OCI-LY3 (cell line): ENCODE data around the gene NPPB.

Source experiments
- CTCF ChIP-seq: fragments of 200-600, 300-600 bp; sonication (generic); IDR thresholded peaks from 2 replicates; pipeline ENCODE4 v1.5.1; 2014; ENCODE audit warnings: antibody characterized with exemption, low read length, low read depth
- EZH2phosphoT487 ChIP-seq: fragments of 200-600 bp; shearing (Covaris generic); IDR thresholded peaks from 2 replicates; pipeline ENCODE4 v1.6.1; 2018; ENCODE audit warnings: antibody characterized with exemption, mixed run types, low read depth

GRCh38 chr1:11893907-11894251, 35.1 kb upstream of the NPPB start:
- TF ChIP-seq CTCF (peak; percentile 81), EZH2phosphoT487 (no peak)
